NCI-H2029 (cell line): ENCODE results near the gene C1QC.

ENCODE experiments used
- DNase-seq: peaks from one replicate; lab custom pipeline; 2025; lab: John Stamatoyannopoulos, UW

The C1QC gene

DNA sequence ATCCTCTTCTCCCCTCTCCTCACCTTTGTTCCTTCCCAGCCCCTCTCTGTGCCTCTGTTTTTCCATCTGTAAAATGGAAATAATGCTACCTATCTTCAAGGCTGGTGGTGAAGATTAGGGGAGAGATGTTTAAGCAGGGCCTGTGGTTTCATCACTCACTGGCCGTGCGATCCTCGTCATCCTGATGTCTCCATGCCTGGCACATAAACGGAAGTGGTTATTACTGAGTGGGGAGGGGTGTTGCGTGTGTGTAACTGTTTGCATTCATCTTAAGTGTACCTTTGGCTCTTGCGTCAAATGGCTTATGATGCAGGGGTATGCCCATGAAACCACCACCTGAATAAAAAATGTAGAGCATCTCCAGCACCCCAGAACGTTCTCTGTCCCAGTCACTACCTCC is 24.2 kb upstream of the C1QC start:
- no peak for DNase-seq

DNA sequence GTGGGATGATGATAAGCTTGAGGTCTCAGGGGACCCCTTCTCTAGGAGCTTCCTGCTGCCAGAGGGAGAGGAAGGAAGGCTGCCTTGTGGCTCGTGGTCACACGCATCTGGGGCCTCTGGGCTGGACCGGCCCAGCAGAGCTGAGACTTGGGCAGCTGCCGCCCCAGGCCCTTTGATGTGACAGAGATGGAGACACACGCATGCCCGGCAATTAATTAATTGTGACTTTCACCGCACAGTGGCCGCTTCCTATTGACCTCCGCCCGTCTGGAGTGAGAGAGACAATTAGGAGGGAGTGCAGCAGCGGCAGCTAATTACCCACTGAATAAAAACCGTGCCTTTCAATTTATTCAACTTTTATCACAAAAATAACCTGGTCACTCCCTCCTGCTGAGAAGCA is 23.6 kb upstream of the C1QC start:
- no peak for DNase-seq

DNA sequence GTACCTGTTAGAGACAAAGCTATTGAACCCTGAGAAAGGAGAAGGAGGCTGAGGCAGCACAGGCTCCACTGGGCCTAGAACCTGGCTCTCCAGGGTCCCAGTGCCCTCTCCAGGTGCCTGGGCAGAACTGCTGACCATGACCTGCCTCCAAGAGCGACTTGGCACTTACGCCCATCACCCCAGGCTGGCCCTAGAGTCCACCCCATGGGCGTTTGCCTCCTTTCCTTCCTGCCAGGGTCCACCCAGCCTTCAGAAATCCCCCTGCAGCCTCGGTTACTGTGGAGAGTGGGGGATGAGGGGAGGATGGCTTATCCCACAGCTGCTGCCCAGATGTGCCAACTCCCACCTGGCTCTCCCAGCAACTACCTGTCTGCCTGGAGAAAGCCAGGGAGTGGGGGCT is 21.7 kb upstream of the C1QC start:
- no peak for DNase-seq

DNA sequence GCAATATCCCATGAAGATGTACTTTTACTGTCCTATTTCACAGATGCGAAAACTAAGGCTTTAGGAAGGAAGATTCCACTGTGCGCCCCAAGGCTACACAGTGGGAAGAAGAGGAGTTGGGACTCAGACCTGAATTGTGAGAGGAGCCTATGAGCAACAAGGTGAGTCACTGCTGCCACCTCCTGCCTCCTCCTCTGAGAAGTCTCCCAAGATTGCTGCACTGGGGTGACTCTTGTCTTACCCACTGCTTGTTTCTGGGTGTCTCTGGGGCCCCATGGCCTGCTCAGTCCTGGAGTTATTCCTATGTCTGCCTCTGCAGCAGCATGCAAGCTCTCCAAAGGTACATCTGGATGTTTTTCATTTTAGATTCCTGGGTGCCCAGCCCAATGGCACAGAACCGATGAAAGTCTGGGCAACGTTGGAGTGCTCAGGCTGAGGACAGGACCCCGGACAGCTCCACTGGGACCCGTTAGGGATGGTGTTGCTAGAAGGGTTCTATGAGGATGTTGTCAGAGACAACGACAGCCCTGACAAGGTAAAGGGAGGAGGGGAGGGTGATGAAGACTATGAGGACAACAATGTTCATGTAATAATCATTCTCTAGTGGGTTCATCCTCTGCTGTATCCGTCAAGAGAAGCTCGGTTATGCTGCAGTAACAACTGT is 18.0 kb upstream of the C1QC start:
- DNase-seq: no peak

DNA sequence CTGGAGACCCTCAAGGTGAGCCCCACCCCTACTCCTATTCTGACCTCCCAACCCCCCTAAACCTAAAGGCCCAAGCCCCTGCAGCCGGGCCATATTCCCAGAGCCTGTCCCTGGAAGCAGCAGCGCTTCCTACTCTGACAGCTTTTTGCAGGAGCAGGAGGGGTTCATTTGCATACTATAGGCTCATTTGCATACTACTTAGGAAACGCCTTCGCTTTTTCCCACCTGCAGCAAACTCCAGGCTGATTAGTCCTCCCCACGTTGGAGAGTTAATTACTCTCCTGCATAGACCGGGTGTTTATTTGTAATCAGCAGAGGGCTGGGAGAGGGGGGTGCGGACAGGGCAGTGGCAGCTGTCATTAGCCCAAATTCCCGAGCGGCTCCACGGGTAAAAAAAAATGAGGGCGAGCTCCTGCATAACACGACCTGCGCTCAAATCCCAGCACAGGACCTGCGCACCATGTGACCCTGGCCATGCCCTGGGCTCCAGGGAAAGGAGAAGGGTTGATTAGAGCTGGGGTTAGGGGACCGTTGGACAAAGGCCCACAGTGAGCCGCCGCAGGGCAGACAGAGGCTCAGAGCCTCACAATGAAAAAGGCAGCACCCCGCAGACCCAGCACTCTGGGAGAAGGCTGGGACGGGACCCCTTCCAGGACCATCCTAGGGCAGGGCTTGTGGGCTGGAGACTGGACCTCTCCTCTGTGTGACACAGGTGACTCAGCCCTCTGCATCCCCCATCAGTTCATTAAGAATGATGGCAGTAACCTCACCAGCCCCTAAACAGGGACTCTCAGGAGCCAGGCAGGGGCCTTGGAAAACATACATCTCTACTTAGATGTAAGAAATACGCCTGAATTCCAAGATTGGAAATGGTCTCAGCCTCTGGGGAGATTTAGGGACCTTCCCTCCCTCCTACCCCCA is 16.9 kb upstream of the C1QC start:
- no peak for DNase-seq

DNA sequence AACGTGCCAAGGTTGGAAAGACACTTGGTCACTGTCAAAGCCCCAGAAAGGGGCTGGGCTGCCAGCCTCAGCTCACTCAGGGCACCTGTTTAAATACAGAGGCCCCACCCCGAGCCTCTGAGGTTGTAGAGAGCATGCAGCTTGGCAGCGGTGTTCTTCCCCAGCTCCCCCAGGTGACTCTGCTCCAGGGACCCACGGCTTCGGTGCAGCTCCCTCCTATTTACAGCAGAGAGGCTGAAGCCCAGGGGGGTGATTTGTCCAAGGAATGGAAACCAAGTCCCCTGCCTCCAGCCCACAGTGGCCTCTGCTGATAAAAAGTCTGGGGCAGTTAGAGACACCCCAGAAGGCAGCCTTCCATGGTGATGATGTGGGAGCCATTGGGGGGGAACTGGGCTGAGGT is 16.1 kb upstream of the C1QC start:
- DNase-seq: peak; percentile 56

DNA sequence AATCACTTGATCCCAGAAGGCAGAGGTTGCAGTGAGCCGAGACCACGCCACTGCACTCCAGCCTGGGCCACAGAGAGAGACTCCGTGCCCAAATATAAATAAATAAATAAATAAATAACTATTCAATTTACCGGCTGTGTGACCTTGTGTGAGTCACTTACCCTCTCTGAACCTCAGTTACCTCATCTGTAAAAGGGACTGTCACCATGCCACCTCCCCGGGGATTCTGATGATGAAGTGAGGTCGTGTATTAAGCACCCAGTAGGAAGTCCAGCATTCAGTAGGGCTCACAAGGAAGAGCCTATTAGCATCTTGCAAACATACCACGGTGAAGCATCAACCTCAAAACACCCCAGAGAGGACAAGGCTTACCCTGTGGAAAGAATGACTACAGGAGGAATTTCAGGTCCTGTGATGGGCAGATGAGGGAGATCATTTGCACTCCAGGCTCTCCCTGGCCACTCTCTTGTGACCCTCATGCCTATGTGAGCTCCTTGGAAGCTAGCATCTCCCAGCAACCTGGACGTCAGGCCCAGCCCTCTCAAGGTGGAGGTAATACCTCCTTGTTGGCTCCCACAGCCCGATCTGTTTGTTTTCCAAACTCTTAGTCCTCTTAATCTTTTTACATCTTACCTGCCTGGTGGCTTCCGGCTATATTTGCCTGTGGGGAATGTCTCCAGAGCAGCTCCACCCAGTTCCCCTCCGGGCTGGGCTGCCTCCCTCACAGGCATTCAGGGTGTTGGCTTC is 14.6 kb upstream of the C1QC start:
- no peak for DNase-seq

DNA sequence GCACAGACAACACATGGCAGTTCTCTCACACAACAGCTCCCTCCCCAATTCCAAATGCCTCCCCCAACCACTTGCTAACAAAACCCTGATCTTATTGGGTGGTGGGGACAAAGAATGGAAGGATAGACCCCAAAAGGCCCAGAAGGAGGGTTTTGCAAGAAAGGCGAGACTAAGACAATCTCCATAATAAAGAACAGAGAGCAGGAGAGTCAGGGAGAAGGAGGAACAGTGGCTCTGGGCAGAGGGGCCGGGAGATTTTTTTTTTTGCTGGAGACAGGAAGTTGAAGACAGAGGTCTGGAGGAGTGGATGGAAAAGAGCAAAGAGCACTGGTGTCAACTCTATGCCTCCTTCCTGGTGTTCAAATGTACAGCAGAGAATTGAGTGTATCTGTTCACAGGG is 13.5 kb upstream of the C1QC start:
- DNase-seq: no peak

DNA sequence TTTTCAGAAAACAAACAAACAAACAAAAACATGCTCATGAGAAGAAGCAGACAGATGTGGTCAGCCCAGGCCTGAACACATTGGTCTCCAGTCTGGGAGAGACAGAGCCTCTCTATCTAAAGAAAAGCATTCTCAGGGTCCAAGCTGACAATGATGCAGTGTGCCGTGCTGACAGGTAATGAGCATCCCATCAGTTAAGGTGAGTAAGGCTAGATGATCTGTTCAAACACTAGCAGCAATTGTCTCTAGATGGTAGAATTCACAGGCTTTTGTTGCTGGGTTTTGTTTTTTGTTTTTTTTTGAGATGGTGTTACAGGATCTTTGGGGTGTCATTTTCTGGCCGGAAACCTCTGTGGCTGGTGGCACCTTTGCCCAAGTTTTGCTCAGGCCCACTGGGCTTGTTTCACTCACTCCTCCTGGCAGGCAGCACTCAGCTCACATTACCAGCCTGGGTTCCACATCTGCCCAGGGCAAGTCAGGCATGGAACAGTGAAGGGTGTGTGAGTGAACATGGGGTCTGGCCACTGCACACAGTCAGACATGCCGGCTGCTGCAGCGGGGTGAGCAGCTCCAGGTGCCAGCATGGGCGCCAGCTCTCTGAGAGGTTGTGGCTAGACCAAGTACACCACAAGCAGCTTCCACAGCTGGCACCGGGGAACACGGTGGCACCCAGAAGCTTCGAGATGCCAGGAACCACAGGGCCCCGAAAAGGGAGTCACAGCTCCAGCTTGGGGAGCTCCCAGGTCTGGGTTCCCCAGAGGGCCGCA is 9.6 kb upstream of the C1QC start:
- no peak for DNase-seq

DNA sequence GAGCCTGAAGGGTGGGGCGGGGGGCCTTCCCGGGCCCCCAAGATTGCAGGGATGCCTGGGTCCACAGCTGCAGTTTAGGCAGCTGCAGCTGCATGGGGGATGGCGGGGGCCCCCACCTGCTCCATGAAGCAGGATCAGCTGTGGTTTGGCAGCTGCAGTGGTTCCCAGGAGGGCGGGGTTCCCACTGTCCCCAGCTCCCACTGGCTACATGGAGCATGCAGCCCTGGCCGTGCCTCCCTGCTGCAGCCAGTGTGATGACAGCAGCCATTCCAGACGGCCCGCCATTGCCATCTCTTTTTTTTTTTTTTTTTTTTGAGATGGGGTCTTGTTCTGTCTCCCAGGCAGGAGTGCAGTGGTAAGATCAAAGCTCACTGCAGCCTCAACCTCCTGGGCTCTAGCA is 8.0 kb upstream of the C1QC start:
- DNase-seq: no peak

DNA sequence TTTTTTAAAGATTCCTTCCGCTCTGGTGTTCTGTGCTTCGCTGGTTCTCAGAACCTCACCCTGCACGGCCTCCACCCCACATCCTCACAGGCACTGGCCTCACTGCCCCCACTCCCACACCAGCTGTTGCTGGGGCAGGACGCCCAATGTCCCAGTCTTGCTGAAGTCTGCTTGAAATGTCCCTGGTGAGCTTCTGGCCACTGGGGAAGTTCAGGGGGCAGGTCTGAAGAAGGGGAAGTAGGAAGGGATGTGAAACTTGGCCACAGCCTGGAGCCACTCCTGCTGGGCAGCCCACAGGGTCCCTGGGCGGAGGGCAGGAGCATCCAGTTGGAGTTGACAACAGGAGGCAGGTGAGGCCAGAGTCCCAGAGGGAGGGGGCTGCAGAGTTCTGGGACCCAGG is 7.1 kb upstream of the C1QC start, which contains the start of gene C1QA:
C1QA (plus strand) TSS at position 276 of the 400 bp plus-strand sequence. CDS start 989 bp downstream, outside the sequence.
- no peak for DNase-seq

DNA sequence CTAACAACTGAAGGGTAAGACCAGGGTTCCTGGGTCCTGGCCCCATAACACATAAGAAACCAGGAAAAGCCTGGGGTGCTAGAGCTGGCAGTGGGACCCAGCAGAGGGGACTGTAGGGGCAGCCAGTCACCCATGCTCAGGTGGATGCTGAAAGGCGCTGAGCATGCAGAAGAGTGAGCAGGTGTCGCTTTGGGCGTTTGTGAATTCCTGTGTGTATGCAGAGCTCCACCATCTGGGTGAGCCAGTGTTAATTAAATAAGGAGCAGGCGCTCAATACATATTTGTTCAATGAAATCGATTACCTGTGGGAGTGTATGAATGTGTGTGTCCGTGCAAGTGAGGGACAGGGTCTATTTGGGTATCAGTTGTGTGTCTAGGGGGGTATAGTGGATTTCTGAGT is 6.5 kb upstream of the C1QC start:
- DNase-seq: peak; percentile 7

DNA sequence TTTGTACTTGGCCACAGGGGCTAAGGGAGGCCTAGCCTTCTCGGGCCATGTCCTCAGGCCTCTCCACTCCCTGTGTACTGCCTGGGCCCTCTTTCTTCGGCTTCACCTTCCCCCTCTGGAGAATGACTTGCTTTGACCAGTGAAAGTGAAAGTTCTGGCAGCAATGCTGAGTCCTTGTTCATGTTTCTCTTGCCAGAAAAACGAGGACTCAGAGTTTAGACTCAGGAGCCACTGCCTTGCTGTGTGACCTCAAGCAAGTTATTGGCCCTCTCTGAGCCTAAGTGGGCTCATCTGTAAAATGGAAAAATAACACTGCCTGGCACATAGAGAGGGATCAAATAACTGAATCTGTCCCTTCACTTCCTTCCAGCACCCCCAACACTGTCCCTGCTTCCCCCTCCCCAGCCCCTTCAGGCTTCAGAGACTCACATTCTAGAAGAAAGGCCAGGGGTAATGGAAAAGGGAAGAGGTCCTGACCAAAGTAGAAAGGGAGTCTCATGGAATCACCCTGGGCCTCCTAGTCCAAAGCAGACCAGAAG is 5.5 kb upstream of the C1QC start:
- DNase-seq: no peak

DNA sequence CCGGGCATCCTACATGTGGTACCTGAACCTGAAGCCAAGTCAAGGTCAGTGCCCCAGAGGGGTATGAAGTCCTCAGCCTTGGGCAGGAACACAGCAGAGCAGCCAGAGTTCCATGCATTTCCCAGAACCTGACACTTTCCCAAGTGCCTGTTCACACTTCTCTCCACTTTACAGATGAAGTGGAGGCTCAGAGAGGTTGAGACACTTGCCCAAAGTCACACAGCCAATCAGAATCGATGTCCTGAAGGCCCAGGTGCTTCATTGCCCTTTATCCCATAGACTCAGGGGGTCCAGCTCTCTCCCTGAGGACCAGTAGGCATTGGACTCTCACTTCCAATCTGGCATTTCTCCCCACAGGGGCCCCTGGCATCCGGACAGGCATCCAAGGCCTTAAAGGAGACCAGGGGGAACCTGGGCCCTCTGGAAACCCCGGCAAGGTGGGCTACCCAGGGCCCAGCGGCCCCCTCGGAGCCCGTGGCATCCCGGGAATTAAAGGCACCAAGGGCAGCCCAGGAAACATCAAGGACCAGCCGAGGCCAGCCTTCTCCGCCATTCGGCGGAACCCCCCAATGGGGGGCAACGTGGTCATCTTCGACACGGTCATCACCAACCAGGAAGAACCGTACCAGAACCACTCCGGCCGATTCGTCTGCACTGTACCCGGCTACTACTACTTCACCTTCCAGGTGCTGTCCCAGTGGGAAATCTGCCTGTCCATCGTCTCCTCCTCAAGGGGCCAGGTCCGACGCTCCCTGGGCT is 4.8 kb upstream of the C1QC start:
- no peak for DNase-seq

DNA sequence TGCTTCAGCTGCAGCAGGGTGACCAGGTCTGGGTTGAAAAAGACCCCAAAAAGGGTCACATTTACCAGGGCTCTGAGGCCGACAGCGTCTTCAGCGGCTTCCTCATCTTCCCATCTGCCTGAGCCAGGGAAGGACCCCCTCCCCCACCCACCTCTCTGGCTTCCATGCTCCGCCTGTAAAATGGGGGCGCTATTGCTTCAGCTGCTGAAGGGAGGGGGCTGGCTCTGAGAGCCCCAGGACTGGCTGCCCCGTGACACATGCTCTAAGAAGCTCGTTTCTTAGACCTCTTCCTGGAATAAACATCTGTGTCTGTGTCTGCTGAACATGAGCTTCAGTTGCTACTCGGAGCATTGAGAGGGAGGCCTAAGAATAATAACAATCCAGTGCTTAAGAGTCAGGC is 4.1 kb upstream of the C1QC start:
- DNase-seq: no peak

DNA sequence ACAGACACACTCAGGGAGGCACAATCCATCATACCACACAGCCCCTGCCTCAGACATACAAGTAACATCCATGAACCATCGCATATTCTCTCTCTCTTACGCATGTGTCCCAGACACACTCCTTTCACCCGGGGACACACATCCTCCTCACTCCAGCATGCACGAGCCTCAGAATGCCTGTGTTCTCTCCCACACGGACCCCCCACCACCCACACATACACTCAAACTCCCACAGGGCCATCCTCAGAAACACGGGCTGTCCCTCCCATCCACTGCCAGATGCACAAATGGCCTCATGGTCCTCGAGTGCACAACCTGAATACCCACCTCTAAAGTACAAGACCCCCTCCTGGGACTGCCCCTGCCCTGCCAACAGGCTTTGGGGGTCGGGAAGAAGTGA is 2.2 kb upstream of the C1QC start:
- DNase-seq: no peak

DNA sequence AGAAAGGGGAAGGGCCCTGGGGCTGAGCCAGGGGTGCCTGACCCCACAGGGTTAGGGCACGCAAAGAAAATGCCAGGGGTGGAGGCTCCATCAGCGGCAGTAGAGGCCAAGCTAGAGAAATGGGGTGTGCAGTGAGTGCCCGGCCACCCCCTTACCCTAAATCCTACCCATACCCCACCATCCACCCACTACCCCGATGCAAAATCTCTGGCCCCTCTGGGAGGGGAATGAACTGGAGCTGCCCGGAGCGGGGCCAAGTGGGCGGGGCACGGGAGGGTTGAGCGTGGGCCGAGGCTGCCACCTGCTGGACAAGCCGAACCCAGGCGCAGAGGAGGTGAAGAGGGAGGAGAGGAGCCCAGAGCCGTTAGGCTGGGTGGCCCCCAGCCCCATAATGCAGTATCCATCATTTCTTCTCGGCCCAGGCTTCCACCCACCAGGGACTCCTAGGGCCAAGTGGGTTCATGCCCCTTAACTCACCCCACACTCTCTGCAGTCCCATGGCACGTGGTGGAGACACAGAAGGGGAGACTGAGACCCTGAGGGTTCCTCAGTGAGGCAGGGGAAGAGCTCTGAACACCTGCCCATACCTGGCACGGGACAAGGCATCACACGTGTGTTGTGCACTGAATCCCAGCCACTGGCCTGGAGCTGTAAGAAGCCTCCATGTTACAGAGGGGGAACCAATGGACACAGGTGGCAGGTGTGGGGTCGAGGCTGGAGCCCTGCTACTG is 1.4 kb upstream of the C1QC start:
- peak; percentile 25 for DNase-seq

DNA sequence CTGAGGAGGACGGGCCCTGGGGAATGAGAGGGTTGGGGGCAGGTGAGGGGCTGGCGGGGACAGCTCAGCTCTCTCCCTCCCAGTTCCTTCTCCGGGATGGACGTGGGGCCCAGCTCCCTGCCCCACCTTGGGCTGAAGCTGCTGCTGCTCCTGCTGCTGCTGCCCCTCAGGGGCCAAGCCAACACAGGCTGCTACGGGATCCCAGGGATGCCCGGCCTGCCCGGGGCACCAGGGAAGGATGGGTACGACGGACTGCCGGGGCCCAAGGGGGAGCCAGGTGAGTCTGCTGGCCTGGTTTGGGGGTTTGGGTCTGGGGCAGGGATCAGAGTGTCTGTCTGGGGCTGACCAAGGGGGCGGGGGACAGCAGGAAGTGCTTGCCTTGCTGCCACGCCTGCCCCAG is 495 bp downstream of the C1QC start:
- DNase-seq: no peak

DNA sequence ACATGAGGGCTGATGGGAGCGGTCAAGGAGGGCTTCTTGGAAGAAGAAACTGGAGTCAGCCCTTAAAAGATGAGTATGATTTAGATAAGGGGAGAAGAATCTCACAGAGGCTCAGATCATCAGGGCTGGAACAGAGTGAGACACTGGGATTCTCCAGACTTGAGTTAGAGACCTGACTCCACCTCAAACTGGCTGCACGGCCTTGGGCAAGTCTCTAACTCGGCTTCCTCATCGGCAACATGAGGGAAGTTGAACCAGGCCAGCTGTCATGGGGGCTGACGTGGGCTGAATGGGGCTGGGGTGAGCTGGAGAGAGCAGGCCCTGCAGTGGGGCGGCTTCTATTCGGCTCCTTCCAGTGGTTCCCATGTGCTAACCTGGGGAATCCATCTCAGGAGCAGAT is 2.5 kb downstream of the C1QC start:
- DNase-seq: no peak

DNA sequence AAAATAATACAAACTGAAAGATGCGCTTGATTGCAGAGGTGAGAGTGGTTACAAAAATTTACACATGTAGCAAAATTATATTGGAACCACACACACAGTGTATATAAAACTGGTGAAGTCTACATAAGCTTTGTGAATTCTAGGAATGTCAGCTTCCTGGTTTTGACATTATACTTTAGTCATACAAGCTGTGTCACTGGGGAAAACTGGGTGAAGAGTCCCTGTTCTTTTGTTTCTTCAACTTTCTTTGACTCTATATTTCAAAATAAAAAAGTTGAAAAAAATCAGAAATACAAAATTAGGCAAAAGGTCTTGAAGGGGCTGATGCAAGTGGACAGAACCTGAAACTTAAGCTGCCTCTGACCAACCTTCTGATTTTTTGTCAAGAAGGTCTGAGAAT is 3.0 kb downstream of the C1QC start:
- no peak for DNase-seq
